ENCODE measurements around the gene KCNH2. TPM values are rescaled to one million over a fixed set of nuclear protein-coding genes. Genes with fewer than 3 reads are reported as not detected.

The KCNH2 gene
- total RNA-seq, 2 experiments from 2014 or later, result 0.48 to 0.54 TPM

DNA sequence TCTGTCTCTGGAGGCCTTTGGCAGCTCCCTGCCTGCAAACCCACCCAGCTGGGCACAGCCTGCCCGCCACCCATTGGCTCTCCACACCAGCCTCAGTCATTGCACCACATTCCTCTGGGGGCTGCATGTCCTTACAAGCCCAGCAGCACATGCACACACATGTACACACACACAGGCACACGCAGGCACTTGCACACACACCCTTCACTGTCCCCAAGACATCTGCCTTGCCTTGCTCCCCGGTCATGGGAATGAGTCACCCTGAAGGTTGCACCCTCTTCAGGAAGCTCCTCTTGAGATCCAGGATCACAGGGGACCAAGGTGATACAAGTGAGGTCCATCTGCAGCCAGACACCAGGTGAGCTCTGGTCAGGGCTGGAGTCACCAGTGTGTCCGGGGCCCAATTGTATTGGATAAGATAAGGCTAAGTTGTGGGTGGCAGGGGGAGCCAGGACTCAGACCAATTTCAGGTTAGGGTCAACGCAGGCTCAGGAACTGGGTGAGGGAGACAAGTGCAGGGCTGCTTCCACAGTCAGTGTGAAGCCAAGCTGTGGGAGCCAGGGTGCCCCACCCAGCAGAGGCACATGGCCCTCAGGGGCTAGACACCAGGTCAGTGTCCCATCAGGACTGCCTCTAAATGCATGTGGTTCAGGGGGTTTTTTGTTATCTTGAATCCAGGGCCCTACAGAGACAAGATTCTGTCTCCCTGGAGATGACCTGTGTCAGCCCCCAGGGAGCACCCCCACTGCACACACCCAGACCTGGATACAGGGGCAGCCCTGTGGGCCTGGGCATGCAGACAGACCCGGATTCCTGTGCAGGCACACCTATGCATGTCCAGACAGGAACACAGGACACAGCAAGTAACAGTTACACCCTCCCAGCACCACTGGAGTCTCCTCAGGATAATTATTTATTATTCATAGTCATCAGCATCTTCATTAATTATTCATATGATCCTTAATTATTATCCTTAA is 33.8 kb downstream of the KCNH2 start:
- no peak overlapping the region for H3K4me3 Mint-ChIP-seq
- POLR2A ChIA-PET, result interaction anchor here (0.6 kb wide), 1 partner anchor 477 kb away, joined by 3 read pairs; no protein-coding TSS in a partner anchor
- peaks cover 21% of the 10 kb centered on the region for H3K4me1 Mint-ChIP-seq
- peak; percentile 2 for DNase-seq
- no peak overlapping the region for H3K27ac Mint-ChIP-seq
- CTCF ChIA-PET, result interaction anchor here (0.5 kb wide), 1 partner anchor 124 kb away, joined by 3 read pairs; no protein-coding TSS in a partner anchor
- no peaks in the 10 kb centered on the region for H3K36me3 Mint-ChIP-seq (ENCODE audit: low read depth)
- intact Hi-C loops (cut with DNase I, micrococcal nuclease), result no loop called here
- peaks cover 2% of the 10 kb centered on the region for H3K27me3 Mint-ChIP-seq
- ATAC-seq, result no peak
- H3K9me3 Mint-ChIP-seq (ENCODE audit: low read depth), result no peaks in the 10 kb centered on the region

DNA sequence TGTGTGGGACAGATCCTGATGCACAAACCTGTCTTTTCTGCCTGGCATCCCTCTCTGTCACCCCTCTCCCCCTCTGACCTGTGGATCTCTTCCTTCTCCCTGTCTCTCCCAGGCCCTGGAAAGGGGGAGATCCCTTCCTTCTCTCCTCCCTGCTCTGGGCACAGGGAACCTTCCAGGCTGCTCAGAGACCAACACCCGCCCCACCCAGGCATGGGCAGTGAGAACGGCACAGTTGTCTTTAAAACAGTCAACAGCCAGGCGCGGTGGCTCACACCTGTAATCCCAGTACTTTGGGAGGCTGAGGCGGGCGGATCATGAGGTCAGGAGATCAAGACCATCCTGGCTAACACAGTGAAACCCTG is 34.7 kb downstream of the KCNH2 start:
- H3K36me3 Mint-ChIP-seq (ENCODE audit: low read depth), result no peaks in the 10 kb centered on the region
- ChIA-PET POLR2A (no interaction called here), CTCF (interaction anchor here (0.8 to 1.3 kb wide), 2 partner anchors 26 to 42 kb away, joined by 3 read pairs; no protein-coding TSS in a partner anchor)
- H3K27ac Mint-ChIP-seq, result no peak overlapping the region
- DNase-seq, result no peak
- no peak overlapping the region for H3K4me3 Mint-ChIP-seq
- intact Hi-C loops (cut with DNase I, micrococcal nuclease), result no loop called here
- peaks cover 2% of the 10 kb centered on the region for H3K27me3 Mint-ChIP-seq
- peaks cover 28% of the 10 kb centered on the region for H3K4me1 Mint-ChIP-seq
- no peaks in the 10 kb centered on the region for H3K9me3 Mint-ChIP-seq (ENCODE audit: low read depth)
- ATAC-seq, result no peak

DNA sequence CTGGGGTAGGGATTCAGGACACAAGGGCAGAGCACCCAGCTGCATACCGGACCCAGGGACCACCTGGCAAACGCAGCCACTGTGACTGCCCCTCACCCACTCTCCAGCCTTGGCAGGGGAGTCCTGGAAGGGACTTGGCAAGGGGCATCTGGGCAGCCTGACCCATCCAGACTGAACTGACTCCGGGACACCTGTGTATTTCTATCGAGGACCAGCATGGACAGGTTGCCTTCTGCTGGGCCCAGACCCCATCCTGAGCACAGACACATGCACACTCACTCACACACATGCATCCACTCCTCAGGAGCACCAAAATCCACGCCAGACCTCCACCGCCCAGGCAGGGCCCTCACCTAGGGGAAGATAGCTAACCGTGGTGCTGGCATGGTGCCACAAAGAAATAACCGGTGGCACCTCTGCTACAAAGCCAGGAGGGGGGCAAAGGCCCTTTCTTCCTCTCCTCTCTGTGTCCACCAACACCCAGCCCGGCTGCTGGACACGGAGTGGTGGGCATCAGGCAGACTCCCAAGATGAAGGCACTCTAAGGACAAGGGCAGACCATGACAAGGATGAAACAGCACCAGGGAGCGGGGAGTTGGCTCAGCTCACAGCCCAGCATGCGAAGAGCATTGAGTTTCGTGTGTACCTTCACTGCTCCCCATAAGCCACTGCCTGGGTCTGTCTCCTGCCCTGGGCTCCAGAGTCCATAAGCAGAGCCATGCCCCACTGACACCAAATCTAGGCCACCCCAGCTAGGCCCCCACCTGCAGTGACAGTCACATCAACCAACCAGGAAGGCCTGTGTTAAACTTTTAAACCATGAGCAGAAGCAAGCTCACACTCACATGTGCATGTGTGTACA is 35.3 kb downstream of the KCNH2 start:
- H3K9me3 Mint-ChIP-seq (ENCODE audit: low read depth), result no peaks in the 10 kb centered on the region
- peaks cover 34% of the 10 kb centered on the region for H3K4me1 Mint-ChIP-seq
- ChIA-PET CTCF (interaction anchor here (0.5 to 1.3 kb wide), 5 partner anchors 17 to 562 kb away, joined by 3 to 4 read pairs (median 3); no protein-coding TSS in a partner anchor), POLR2A (no interaction called here)
- H3K4me3 Mint-ChIP-seq, result no peak overlapping the region
- no peak for ATAC-seq
- no peaks in the 10 kb centered on the region for H3K36me3 Mint-ChIP-seq (ENCODE audit: low read depth)
- DNase-seq, result no peak
- H3K27ac Mint-ChIP-seq, result no peak overlapping the region
- intact Hi-C loops (cut with DNase I, micrococcal nuclease), result no loop called here
- no peaks in the 10 kb centered on the region for H3K27me3 Mint-ChIP-seq

DNA sequence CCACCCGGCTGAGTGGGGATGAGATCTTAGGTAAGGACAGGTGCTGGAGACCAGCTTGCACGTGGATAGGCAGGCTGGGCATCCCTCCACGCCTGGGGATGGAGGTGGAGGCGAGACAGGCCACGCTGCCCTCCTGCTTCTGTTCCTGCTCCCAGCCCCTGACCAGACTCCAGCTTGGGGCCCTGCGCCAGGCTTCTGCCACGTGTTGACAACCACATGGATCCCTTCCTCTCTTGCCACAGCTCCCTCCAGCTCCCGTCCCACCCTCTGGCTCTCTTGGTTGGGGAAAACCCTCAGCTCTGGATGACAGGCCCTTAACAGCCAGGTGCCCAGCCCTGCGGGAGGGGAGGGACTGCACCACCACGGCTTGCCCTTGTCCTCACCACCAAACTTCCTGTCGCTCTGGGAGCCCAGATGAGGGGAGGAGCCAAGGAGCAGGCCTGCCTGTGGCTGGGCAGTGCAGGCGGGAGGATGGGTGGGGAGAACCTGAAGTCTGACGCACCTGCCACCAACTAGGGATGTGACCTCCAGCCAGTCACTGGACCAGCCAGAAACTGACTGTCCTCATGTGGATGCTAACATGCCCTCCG is 36.0 kb downstream of the KCNH2 start:
- no peaks in the 10 kb centered on the region for H3K36me3 Mint-ChIP-seq (ENCODE audit: low read depth)
- intact Hi-C loops (cut with DNase I, micrococcal nuclease), result no loop called here
- peak; percentile 70 for DNase-seq
- ATAC-seq, result peak; percentile 87
- H3K4me1 Mint-ChIP-seq, result peaks cover 41% of the 10 kb centered on the region
- H3K4me3 Mint-ChIP-seq, result no peak overlapping the region
- POLR2A ChIA-PET, result no interaction called here
- CTCF ChIA-PET, result interaction anchor here (0.6 to 1.3 kb wide), 3 partner anchors 16 to 45 kb away, joined by 3 read pairs; no protein-coding TSS in a partner anchor
- no peak overlapping the region for H3K27ac Mint-ChIP-seq
- no peaks in the 10 kb centered on the region for H3K9me3 Mint-ChIP-seq (ENCODE audit: low read depth)
- H3K27me3 Mint-ChIP-seq, result no peaks in the 10 kb centered on the region

DNA sequence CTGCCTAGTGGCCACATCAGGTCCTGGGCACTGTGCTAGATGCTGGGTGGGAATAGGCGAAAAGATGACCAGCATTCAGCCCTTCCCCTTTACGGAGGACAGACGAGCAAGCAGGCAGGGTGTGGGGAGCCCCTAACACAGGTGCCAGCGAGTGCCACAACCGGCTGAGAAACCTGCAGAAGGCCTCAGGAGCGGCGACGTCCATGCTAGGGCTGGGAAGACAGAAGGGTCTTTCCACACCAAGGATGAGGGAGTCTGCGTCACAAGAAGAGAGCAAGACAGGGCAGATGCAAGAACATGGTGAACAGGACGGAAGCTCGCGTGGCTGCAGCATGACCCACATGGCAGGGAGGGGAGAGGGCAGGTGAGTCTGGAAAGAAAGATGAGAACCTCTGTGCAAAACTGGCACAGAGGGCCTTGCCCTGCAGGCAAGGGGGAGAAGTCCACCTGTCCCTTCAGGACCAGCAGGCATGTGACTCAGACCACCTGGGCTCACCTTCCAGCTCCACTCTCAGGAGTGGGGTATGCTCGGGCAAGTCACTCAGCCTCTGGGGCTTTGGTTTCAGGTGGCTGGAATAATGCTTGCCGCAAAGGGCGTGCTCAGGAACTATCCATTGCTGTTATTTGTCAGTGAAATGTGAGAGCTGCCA is 36.6 kb downstream of the KCNH2 start:
- peaks cover 41% of the 10 kb centered on the region for H3K4me1 Mint-ChIP-seq
- no peak overlapping the region for H3K27ac Mint-ChIP-seq
- H3K27me3 Mint-ChIP-seq, result no peaks in the 10 kb centered on the region
- ChIA-PET CTCF (no interaction called here), POLR2A (no interaction called here)
- intact Hi-C loops (cut with DNase I, micrococcal nuclease), result no loop called here
- ATAC-seq, result no peak
- peak; percentile 3 for DNase-seq
- no peak overlapping the region for H3K4me3 Mint-ChIP-seq
- no peaks in the 10 kb centered on the region for H3K9me3 Mint-ChIP-seq (ENCODE audit: low read depth)
- H3K36me3 Mint-ChIP-seq (ENCODE audit: low read depth), result no peaks in the 10 kb centered on the region

DNA sequence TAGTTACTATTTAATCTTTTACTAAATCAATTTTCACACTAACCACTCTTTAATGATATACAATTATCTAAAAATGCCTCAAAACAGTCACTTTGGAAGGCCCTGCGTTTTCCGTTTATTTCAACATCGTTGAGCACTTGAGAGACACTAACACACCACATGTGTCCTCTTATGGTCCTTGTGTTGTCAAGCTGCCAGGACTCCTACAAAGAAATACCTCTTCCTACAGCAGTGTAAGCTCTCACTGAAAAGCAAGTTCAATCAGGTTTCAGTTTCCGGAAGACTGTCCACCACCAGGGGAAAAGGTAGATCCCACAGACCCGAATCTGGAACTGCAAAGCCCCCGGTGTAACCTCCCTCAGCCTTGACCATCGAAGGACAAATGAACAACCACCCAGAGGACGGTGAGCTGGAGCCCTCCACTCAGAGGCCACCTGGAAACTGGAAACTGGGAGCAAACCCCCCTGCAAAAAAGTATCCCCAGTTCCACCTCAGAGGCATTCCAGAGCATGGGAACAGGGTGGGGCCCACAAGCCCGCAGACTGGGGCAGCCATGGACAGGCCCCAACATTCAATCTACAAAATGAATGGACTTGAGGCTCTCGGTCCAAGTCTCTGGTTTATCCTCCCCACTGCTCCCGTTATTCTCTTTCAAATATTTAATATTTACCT is 37.6 kb downstream of the KCNH2 start:
- Mint-ChIP-seq H3K9me3 (ENCODE audit: low read depth) (no peaks in the 10 kb centered on the region), H3K36me3 (ENCODE audit: low read depth) (no peaks in the 10 kb centered on the region), H3K4me3 (no peak overlapping the region), H3K4me1 (peaks cover 41% of the 10 kb centered on the region), H3K27me3 (no peaks in the 10 kb centered on the region), H3K27ac (no peak overlapping the region)
- ATAC-seq (no peak), DNase-seq (no peak)
- intact Hi-C loops (cut with DNase I, micrococcal nuclease), result no loop called here
- POLR2A ChIA-PET, result no interaction called here
- CTCF ChIA-PET, result interaction anchor here (0.6 to 1.0 kb wide), 2 partner anchors 14 to 19 kb away, joined by 3 read pairs; no protein-coding TSS in a partner anchor

DNA sequence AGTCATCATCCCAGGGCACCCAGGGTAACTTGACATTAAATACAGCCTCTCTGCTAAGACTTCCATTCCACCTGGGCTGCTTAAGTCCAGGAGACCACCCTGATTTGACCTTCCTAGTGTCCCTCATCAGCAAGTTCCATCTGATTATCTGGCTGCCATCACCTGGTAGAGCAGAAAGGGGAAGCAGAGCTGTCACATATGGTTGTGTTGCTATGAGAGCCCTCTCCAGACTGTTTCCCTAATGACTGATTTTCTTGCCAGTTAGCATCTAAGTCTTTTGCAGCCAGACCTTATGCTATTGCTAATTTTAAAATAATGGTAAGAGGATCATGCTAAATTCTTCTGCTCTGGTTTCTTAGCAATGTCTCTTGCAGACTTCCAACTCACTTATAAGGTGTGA is 38.7 kb downstream of the KCNH2 start:
- Mint-ChIP-seq H3K27me3 (no peaks in the 10 kb centered on the region), H3K9me3 (ENCODE audit: low read depth) (no peaks in the 10 kb centered on the region), H3K4me1 (peaks cover 41% of the 10 kb centered on the region), H3K4me3 (no peak overlapping the region), H3K36me3 (ENCODE audit: low read depth) (no peaks in the 10 kb centered on the region), H3K27ac (no peak overlapping the region)
- ChIA-PET CTCF (interaction anchor here (0.7 to 1.2 kb wide), 6 partner anchors 15 to 535 kb away, joined by 3 to 5 read pairs (median 3); no protein-coding TSS in a partner anchor), POLR2A (no interaction called here)
- no peak for DNase-seq
- no peak for ATAC-seq
- intact Hi-C loops (cut with DNase I, micrococcal nuclease), result no loop called here

DNA sequence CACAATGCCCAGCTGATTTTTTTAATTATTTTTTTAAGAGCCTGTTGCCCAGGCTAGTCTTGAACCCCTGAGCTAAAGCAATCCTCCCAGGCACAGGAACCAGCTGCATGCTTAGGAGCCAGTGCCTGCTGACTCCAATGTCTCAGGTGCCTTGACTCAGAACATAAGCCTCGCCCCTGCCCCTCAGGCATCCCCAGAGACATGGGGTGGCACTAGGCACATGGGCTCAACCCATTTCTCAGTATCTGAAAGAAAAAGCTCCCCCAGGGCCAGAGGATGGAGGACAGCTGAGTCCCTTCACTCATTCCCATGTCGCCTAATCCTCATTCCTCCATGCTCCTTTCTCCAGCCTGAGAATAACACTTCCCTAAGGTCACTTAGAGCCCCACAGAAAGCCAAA is 39.1 kb downstream of the KCNH2 start:
- DNase-seq (no peak), ATAC-seq (no peak)
- POLR2A ChIA-PET, result no interaction called here
- Mint-ChIP-seq H3K27ac (no peak overlapping the region), H3K4me1 (peaks cover 41% of the 10 kb centered on the region), H3K9me3 (ENCODE audit: low read depth) (no peaks in the 10 kb centered on the region), H3K4me3 (no peak overlapping the region), H3K27me3 (no peaks in the 10 kb centered on the region), H3K36me3 (ENCODE audit: low read depth) (no peaks in the 10 kb centered on the region)
- CTCF ChIA-PET, result interaction anchor here (0.7 to 1.2 kb wide), 6 partner anchors 18 to 535 kb away, joined by 3 to 5 read pairs (median 3); no protein-coding TSS in a partner anchor
- intact Hi-C loops (cut with DNase I, micrococcal nuclease), result no loop called here

DNA sequence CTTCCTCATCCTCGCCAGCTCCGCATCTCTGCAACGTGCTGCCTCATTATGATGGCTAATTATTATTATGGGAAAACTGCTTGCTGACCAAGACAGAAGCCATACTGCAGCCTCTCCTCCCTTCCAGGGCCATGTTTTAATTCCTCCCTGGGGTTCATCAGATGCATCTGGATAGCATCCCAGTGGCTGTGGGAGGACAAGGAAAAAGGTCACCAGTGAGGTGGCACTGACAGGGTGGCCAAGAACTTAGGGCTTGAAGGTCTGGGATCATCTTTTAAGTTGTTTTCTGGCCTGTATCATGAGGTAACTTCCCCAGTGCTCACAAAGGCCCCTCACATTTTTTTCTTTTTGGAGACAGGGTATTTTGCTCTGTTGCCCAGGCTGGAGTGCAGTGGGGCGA is 39.6 kb downstream of the KCNH2 start:
- CTCF ChIA-PET, result interaction anchor here (0.7 to 1.4 kb wide), 6 partner anchors 9 to 160 kb away, joined by 3 to 5 read pairs (median 4); no protein-coding TSS in a partner anchor
- no peaks in the 10 kb centered on the region for H3K27me3 Mint-ChIP-seq
- POLR2A ChIA-PET, result no interaction called here
- ATAC-seq (no peak), DNase-seq (no peak)
- H3K27ac Mint-ChIP-seq, result no peak overlapping the region
- no peaks in the 10 kb centered on the region for H3K36me3 Mint-ChIP-seq (ENCODE audit: low read depth)
- no peak overlapping the region for H3K4me3 Mint-ChIP-seq
- intact Hi-C loops (cut with DNase I, micrococcal nuclease), result no loop called here
- H3K4me1 Mint-ChIP-seq, result peaks cover 41% of the 10 kb centered on the region
- no peaks in the 10 kb centered on the region for H3K9me3 Mint-ChIP-seq (ENCODE audit: low read depth)

DNA sequence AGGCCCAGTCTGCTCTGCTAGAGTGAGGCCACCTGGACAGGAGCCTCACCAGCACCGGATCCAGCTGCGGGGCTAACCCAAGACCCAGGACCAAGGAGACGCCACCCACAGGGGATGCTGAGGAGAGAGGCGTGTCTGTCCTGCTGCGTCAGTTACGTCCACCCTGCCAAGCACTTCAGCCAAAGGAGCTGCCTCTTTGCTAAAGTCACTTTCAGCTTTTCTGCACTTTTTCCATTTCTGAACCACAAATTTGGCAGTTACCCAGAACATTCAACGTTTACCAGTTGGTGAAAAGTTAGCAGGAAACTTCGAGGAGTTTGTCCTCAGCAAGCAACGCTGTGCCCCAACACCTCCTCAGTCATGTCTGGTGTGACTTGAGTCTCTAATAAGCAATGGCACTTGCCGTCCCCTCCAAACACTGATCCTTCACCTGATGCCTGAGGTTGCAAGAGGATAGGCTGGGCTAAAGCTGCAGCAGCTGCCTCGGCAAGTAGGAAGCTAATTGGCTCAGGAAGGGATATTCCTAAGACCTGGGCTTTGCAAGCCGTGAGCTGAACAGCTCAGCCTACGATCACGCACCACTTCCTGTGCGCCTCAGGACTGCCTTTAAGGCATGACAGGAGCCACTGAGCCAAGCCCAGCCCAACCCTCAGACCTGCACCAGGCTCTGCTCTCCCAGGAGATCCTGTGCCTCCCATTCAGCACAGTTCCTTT is 40.1 kb downstream of the KCNH2 start:
- H3K9me3 Mint-ChIP-seq (ENCODE audit: low read depth), result no peaks in the 10 kb centered on the region
- no peak overlapping the region for H3K27ac Mint-ChIP-seq
- DNase-seq, result peak; percentile 67
- ChIA-PET CTCF (interaction anchor here (0.6 to 1.4 kb wide), 9 partner anchors 10 to 159 kb away, joined by 3 to 5 read pairs (median 4); no protein-coding TSS in a partner anchor), POLR2A (interaction anchor here (0.6 kb wide), 1 partner anchor 582 kb away, joined by 4 read pairs; the partner anchor contains the start of gene RHEB)
- H3K36me3 Mint-ChIP-seq (ENCODE audit: low read depth), result no peaks in the 10 kb centered on the region
- H3K4me1 Mint-ChIP-seq, result peaks cover 40% of the 10 kb centered on the region
- intact Hi-C loops (cut with DNase I, micrococcal nuclease), result no loop called here
- H3K27me3 Mint-ChIP-seq, result no peaks in the 10 kb centered on the region
- peak; percentile 78 for ATAC-seq
- H3K4me3 Mint-ChIP-seq, result peak overlapping the region; percentile 40
